ENCODE data around the gene NR1D1.
"Not testable (repeated sequence)": the region's sequence is repeated elsewhere in the genome, so short reads cannot be mapped to it uniquely, and the experiment has no call there.

NR1D1 gene
- total RNA-seq: 5.1 to 51.8 (median 10.8) reads per million in 9 experiments

DNA sequence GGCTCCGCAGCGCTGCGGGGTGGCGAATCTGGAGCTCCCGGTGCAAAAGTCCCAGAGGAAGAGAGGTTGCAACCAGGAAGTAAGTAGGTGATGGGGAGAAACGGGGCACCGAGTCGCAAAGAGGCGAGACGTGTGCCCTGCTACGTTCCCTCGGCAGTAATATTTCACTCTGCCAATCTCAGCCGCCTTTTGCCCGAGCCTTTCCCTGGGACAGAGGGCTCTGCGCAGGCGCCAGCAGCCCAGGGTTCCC is at the start of gene NR1D1:
NR1D1 (minus strand) TSS at position 171 of the 250 bp plus-strand sequence. CDS start 495 bp downstream, outside the sequence.
- Mint-ChIP-seq H3K4me3 (peak within 1 kb of the TSS; percentile 87 to 89), H3K9me3 (no peaks in the 10 kb centered on the region), H3K36me3 (ENCODE audit: insufficient read depth) (peaks cover 57% of the 10 kb centered on the region), H3K27ac (peak within 1 kb of the TSS; percentile 96 to 99), H3K27me3 (no peaks in the 10 kb centered on the region), H3K4me1 (ENCODE audit: low read depth in 2 of 2) (peaks cover 76 to 84% of the 10 kb centered on the region in 2 donors)
- no peak for ATAC-seq (replicated peaks)
- no peak for DNase-seq

DNA sequence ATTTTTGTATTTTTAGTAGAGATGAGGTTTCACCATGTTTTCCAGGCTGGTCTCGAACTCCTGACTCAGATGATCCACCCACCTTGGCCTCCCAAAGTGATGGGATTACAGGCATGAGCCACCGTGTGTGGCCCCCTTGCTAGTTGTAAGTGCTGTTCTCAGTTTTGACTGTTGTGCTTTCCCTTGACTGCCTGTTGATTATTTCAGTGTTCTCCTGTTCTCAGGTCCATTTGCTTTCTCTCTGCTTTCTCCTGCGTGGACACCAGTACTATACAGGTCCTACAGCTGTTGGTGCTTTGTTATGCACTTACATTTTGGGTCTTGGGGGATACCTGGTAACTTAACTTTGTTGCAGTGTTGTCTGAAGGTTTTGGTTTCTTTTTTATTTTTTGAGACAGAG is 48.1 kb upstream of the NR1D1 start:
- no peak for ATAC-seq (replicated peaks)

DNA sequence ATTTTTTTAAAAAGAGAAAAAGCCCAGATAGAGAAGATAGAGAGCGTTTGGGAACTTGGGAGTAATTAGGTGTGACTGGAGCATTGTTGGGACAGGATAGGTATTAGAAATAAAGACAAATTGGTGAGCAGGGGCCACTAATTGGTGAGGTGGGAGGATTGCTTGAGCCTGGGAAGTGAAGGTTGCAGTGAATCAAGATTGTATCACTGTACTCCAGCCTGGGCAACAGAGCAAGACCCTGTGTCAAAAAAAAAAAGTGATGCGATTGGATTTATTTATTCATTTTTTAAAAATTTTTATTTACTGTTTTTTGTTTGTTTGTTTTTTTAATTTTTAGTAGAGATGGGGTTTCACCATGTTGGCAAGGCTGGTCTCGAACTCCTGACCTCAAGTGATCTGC is 45.1 kb upstream of the NR1D1 start:
- no peak for DNase-seq
- H3K4me1 Mint-ChIP-seq (ENCODE audit: low read depth in 2 of 2): peaks cover 32 to 57% of the 10 kb centered on the region in 2 donors

More for the DNA sequence above, 48.1 kb upstream of the NR1D1 start:
- no peak for DNase-seq
- H3K4me1 Mint-ChIP-seq (ENCODE audit: low read depth in 2 of 2): peaks cover 22 to 50% of the 10 kb centered on the region in 2 donors
- H3K9me3 Mint-ChIP-seq: no peaks in the 10 kb centered on the region
- peak overlapping the region in 1 of 2 donors; percentile 28 for H3K27ac Mint-ChIP-seq
- H3K27me3 Mint-ChIP-seq: no peaks in the 10 kb centered on the region
- peaks cover 58% of the 10 kb centered on the region for H3K36me3 Mint-ChIP-seq (ENCODE audit: insufficient read depth)
- H3K4me3 Mint-ChIP-seq: no peak overlapping the region

DNA sequence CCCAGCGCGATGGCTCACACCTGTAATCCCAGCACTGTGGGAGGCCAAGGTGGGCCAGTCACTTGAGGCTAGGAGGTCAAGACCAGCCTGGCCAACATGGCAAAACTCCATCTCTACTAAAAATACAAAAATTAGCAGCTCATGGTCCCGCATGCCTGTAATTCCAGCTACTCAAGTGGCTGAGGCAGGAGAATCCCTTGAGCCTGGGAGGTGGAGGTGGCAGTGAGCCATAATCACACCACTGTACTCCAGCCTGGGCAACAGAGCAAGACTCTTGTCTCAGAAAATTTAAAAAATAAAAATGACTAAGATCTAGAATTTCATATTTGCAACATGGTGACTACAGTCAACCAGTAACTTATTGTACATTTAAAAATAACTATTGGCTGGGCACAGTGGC is 42.8 kb upstream of the NR1D1 start:
- H3K27ac Mint-ChIP-seq; DNase-seq; ATAC-seq (replicated peaks); H3K4me3 Mint-ChIP-seq; H3K9me3 Mint-ChIP-seq; H3K27me3 Mint-ChIP-seq: not testable (repeated sequence)
- Mint-ChIP-seq H3K4me1 (ENCODE audit: low read depth in 2 of 2) (peaks cover 30 to 45% of the 10 kb centered on the region in 2 donors), H3K36me3 (ENCODE audit: insufficient read depth) (peaks cover 68% of the 10 kb centered on the region)

More for the DNA sequence above, 45.1 kb upstream of the NR1D1 start:
- H3K27me3 Mint-ChIP-seq: no peaks in the 10 kb centered on the region
- no peak for ATAC-seq (replicated peaks)
- H3K9me3 Mint-ChIP-seq: no peaks in the 10 kb centered on the region
- H3K4me3 Mint-ChIP-seq: no peak overlapping the region
- peaks cover 70% of the 10 kb centered on the region for H3K36me3 Mint-ChIP-seq (ENCODE audit: insufficient read depth)
- H3K27ac Mint-ChIP-seq: peak overlapping the region; percentile 26 to 81

DNA sequence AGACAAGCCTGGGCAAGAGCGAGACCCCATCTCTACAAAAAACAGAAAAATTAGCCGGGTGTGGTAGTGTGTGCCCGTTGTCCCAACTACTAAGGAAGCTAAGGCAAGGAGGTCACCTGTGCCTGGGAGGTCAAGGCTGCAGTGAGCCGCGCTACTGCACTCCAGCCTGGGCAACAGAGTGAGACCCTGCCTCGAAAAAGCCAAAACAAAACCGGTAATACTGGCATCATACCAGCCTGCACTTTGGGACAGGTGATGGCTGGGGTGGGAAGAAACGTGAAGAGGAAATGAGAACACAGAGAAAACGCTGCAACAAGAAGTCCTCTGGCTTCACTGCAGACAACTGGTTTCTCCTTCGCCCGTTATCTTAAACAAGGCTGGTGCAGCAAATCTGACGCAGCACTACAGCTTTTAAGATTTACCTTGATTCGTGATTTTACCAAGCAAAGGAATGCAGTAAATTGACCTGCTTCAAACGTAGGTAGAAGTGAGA is 39.2 kb upstream of the NR1D1 start:
- Mint-ChIP-seq H3K36me3 (ENCODE audit: insufficient read depth) (peaks cover 67% of the 10 kb centered on the region), H3K9me3 (no peaks in the 10 kb centered on the region), H3K27me3 (no peaks in the 10 kb centered on the region), H3K27ac (peak overlapping the region; percentile 97 to 98), H3K4me3 (peak overlapping the region; percentile 72 to 83), H3K4me1 (ENCODE audit: low read depth in 2 of 2) (peaks cover 25 to 37% of the 10 kb centered on the region in 2 donors)
- no peak for DNase-seq
- peak; percentile 16 for ATAC-seq (replicated peaks)

DNA sequence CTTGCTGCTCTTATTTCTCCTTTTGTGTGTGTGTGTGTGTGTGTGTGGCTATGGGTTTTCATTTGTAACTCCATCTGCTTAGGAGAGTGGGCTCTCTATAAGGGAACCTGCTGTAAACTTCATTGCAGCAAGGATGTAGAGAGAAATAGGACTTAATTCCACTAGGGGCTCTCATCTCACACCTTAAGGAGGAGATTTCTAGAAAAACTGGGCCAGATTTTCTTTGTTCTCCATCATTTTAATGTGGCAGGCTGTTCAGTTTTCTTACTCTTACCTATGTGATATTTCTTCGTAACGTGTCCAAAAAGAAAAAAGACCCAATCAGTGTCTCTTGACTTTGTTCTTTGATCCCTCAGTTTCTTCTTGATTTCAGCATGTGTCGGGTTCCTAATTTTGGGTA is 35.4 kb upstream of the NR1D1 start:
- ATAC-seq (replicated peaks) (no peak), DNase-seq (no peak)
- H3K27ac Mint-ChIP-seq: peak overlapping the region; percentile 8 to 82
- no peak overlapping the region for H3K4me3 Mint-ChIP-seq
- no peaks in the 10 kb centered on the region for H3K9me3 Mint-ChIP-seq
- H3K4me1 Mint-ChIP-seq (ENCODE audit: low read depth in 2 of 2): peaks cover 12 to 22% of the 10 kb centered on the region in 2 donors
- peaks cover 78% of the 10 kb centered on the region for H3K36me3 Mint-ChIP-seq (ENCODE audit: insufficient read depth)
- no peaks in the 10 kb centered on the region for H3K27me3 Mint-ChIP-seq

DNA sequence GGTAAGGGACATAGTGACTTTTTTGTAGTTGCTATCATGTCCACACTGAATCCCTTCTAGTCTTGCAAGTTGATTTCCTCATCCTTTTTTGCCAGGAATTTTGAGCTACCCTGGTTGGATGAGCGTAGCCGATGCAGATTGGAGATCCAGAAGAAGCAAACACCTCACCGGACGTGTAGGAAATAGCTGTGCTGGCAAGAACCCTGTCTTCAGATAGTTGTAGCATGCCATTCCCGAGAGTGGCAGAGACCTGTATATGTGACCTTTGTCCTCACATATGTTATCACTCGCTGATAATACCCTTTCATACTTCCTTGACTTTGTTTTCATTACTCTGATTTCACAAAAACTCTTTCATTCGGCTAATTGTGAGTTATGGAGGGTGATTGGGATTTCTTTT is 33.8 kb upstream of the NR1D1 start:
- ATAC-seq (replicated peaks) (no peak), DNase-seq (no peak)
- peak overlapping the region; percentile 8 to 82 for H3K27ac Mint-ChIP-seq
- H3K4me3 Mint-ChIP-seq: no peak overlapping the region
- H3K27me3 Mint-ChIP-seq: no peaks in the 10 kb centered on the region
- peaks cover 8% of the 10 kb centered on the region in 2 donors for H3K4me1 Mint-ChIP-seq (ENCODE audit: low read depth in 2 of 2)
- H3K9me3 Mint-ChIP-seq: no peaks in the 10 kb centered on the region
- H3K36me3 Mint-ChIP-seq (ENCODE audit: insufficient read depth): peaks cover 78% of the 10 kb centered on the region

DNA sequence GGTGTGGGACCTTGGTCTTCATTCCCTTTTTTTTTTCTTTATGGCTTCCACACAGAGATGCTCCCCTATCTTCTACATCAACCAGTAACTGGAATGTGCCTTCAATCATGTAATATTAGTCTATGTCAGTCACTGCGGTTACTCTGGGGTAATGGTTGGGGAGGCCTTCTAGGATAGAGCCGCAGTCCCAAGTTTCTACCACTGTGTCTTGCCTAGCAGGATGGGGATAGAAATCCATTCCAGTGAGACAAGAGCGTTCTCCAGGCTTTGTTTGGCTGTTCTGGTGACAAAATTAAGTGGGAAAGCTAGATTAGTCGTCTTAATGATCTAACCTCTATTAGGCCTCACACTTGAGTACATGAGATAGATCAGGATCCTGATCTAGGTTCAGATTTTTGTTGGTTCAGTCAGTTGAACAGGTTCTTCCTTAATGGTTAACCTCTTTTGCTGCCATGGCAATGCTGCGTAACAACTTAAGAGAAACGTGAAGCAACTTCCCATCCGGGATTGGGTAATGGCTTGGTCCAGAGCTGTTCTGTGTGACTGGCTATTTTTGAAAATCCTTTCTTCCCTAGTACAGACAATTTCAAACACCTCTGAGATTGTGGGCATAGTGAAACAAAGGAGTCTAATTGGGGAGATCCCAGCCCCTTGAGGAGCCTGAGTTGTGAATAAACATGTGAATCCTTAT is 30.1 kb upstream of the NR1D1 start:
- peak overlapping the region in 1 of 2 donors; percentile 74 for H3K27ac Mint-ChIP-seq
- no peaks in the 10 kb centered on the region for H3K27me3 Mint-ChIP-seq
- DNase-seq (no peak), ATAC-seq (replicated peaks) (no peak)
- H3K36me3 Mint-ChIP-seq (ENCODE audit: insufficient read depth): peaks cover 85% of the 10 kb centered on the region
- H3K4me1 Mint-ChIP-seq (ENCODE audit: low read depth in 2 of 2): peaks cover 8 to 9% of the 10 kb centered on the region in 2 donors
- H3K4me3 Mint-ChIP-seq: no peak overlapping the region
- H3K9me3 Mint-ChIP-seq: no peaks in the 10 kb centered on the region

DNA sequence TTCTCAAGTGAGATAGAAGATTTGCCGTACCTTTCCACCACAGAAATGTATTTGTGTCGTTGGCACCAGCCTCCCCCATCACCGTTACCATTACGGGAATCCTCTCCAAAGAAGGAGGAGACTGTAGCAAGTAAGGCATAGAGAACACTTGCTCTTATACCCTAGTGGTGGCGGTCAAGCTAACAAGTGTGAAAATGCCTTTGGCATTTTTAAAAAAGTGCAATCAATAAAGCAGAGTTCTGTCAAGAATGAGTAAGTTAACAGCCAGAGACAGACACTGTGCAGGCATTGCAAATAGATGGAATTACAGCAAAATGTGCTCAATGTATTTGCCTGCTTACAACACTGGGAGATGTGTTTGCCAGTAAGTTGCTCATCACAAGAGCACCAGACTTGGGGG is 29.1 kb upstream of the NR1D1 start:
- peak overlapping the region in 1 of 2 donors; percentile 80 for H3K27ac Mint-ChIP-seq
- no peak overlapping the region for H3K4me3 Mint-ChIP-seq
- no peaks in the 10 kb centered on the region for H3K27me3 Mint-ChIP-seq
- ATAC-seq (replicated peaks): no peak
- DNase-seq: no peak
- peaks cover 83% of the 10 kb centered on the region for H3K36me3 Mint-ChIP-seq (ENCODE audit: insufficient read depth)
- no peaks in the 10 kb centered on the region for H3K9me3 Mint-ChIP-seq
- peaks cover 9 to 11% of the 10 kb centered on the region in 2 donors for H3K4me1 Mint-ChIP-seq (ENCODE audit: low read depth in 2 of 2)

DNA sequence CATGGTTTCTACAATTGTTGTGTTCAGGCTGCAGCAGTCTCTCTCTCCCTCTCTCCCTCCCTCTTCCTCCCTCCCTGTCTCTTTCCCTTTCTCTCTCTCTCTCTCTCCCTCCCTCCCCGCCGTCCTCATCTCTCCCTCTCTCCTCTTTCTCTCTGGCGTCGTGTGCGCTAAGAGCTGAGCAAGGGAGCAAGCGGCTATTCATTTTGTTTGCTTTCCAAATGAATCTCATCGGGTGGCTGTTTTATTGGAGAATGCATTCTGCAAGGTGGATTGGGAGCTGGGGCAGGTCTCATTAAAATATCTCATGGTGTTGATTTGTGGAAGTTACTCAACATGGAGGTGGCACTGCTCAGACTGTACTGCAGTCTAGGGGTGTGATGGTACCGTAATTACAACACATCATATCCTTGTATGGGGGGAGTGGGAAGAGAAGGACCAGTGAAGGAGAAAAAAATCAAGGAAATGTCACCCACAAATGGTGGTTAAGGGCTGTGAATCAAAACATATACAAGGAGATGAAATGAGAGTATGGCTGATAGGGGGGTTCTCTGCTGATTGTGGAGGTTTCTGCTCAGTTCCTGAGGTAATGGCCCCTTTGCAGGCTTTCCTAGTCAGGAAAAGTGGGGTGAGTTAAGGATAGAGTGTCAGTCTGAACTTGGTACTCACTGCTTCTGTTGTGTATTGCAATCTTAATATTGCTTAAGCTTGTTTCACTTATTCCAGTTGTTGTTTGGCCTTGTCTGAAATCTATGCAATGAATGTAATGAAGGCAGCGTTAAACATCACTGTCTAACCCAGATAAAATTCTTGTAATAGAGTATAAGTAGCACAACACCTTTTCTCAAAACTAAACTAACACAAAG is 24.1 kb upstream of the NR1D1 start:
- H3K27ac Mint-ChIP-seq: peak overlapping the region; percentile 3 to 93
- peaks cover 53% of the 10 kb centered on the region for H3K36me3 Mint-ChIP-seq (ENCODE audit: insufficient read depth)
- DNase-seq (no peak), ATAC-seq (replicated peaks) (peak; percentile 6)
- H3K9me3 Mint-ChIP-seq: no peaks in the 10 kb centered on the region
- H3K4me1 Mint-ChIP-seq (ENCODE audit: low read depth in 2 of 2): peaks cover 24 to 28% of the 10 kb centered on the region in 2 donors
- peak overlapping the region; percentile 90 to 93 for H3K4me3 Mint-ChIP-seq
- no peaks in the 10 kb centered on the region for H3K27me3 Mint-ChIP-seq

DNA sequence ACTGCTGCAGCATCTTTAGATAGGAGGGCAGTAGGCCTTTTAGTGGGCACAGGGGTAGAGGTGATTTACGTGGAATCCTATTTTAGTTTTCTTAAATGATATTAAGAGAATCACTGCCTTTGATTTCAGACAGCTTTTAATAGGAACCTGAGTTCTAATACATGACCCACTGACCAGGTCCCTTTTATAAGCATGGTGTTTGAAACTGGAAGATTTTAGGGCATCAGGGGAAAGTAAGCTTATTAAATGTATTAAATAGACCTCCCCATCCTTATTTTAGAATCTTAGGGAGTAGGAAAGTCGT is 23.4 kb upstream of the NR1D1 start:
- Mint-ChIP-seq H3K4me3 (peak overlapping the region; percentile 90 to 93), H3K27ac (peak overlapping the region; percentile 88 to 93), H3K4me1 (ENCODE audit: low read depth in 2 of 2) (peaks cover 24 to 28% of the 10 kb centered on the region in 2 donors), H3K27me3 (no peaks in the 10 kb centered on the region), H3K36me3 (ENCODE audit: insufficient read depth) (peaks cover 47% of the 10 kb centered on the region), H3K9me3 (no peaks in the 10 kb centered on the region)
- DNase-seq (no peak), ATAC-seq (replicated peaks) (no peak)

DNA sequence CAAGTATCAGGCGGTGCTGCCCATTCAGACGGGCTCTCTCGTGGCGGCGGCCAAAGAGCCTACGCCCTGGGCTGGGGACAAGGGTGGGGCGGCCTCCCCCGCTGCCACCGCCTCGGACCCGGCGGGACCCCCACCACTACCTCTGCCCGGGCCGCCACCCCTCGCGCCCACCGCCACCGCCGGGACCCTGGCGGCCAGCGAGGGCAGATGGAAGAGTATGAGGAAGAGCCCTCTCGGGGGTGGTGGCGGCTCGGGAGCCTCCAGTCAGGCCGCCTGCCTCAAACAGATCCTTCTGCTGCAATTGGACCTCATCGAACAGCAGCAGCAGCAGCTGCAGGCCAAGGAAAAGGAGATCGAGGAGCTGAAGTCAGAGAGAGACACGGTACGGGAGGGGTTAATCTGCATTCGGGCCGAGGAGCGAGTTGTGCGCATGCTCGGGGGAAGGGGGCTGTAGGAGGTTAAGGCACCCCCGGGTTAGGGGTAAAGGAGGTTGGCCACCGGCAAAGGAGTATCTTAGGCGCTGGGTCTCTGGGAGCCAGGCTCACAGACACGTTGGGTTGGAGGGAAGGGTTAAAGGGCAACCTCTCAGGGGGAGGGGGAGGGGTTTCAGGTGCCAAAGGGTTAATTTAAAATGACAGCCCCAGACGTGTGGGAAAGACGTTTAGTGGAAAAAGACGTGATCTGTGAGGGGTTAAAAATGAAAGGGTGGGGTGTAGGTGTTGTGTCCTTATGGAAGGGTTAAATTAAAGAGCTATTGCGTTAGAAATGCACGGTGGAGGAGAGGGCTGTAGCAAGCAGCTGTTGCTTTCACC is 22.8 kb upstream of the NR1D1 start:
- DNase-seq (no peak), ATAC-seq (replicated peaks) (peak; percentile 35)
- H3K4me1 Mint-ChIP-seq (ENCODE audit: low read depth in 2 of 2): peaks cover 24 to 28% of the 10 kb centered on the region in 2 donors
- H3K36me3 Mint-ChIP-seq (ENCODE audit: insufficient read depth): peaks cover 43% of the 10 kb centered on the region
- peak overlapping the region; percentile 88 to 93 for H3K27ac Mint-ChIP-seq
- H3K27me3 Mint-ChIP-seq: no peaks in the 10 kb centered on the region
- peak overlapping the region; percentile 90 to 93 for H3K4me3 Mint-ChIP-seq
- no peaks in the 10 kb centered on the region for H3K9me3 Mint-ChIP-seq

All from effector memory CD8-positive, alpha-beta T cell (primary cell).